Sigmoid colon (tissue), 4 donors: ENCODE results near the gene NMT1.

Source experiments
- EP300 ChIP-seq, 4 donors: sonication (generic); formaldehyde crosslinking; IDR thresholded peaks; one replicate each; pipeline ENCODE4 v1.6.1; 2017; ENCODE audit warnings: antibody characterized with exemption in 4 of 4
- TF ChIP-seq, protein P1 (sequence below), 4 experiments: fragments of 450-650 bp in 3 of 4; fragments of 200-600 bp in 1 of 4; IDR thresholded peaks; one replicate each; pipeline ENCODE4 v1.5.1; 2016 to 2019; ENCODE audit warnings: antibody characterized with exemption in 4 of 4, mild to moderate bottlenecking in 3 of 4, moderate library complexity in 2 of 4

DNA sequence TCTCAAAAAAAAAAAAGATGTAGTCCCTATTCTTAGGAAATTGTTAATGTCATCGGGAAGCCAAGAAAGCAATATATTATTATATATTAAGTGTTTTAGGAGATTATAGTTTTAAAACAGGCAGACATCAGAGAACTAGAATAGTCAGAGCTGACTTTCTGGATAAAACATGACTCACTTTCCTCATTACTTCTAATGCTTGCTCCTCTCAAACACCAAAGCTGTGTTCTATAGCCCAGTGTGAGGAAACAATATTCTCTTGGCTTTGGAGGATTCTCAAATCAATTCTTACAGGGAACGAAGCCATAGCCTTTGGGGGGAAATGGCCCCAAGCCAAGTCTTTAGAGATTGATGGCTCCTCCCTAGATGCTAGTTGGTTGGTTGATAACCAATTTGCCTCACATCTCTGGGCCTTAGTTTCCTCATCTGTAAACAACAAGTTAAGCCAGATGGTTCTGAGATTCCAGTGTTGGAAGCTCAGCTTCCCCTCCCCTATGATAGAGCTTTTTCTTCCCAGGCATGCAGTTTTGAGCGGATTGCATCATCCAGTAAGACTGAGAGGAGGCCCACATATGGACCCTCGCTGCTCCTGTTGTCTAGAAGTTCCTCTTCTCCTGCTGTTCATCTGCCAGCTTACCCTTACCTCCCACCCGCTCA lies 12.4 kb downstream of the NMT1 start:
- TF ChIP-seq, protein P1, sequence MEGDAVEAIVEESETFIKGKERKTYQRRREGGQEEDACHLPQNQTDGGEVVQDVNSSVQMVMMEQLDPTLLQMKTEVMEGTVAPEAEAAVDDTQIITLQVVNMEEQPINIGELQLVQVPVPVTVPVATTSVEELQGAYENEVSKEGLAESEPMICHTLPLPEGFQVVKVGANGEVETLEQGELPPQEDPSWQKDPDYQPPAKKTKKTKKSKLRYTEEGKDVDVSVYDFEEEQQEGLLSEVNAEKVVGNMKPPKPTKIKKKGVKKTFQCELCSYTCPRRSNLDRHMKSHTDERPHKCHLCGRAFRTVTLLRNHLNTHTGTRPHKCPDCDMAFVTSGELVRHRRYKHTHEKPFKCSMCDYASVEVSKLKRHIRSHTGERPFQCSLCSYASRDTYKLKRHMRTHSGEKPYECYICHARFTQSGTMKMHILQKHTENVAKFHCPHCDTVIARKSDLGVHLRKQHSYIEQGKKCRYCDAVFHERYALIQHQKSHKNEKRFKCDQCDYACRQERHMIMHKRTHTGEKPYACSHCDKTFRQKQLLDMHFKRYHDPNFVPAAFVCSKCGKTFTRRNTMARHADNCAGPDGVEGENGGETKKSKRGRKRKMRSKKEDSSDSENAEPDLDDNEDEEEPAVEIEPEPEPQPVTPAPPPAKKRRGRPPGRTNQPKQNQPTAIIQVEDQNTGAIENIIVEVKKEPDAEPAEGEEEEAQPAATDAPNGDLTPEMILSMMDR (IDR thresholded peaks at IDR 0.05) = no peak
- no peak for TF ChIP-seq EP300 (IDR thresholded peaks at IDR 0.05)
